GM21367 (cell line): Measurements from ENCODE around the gene TCF4.

ENCODE experiments used
- ATAC-seq: cut with Tn5 transposase; IDR thresholded peaks from one replicate; pipeline ENCODE4 v1.9.1; 2021; ENCODE audit not compliant: unreplicated experiment

The TCF4 gene

GRCh38 chr18:55269622-55270021, 318.4 kb downstream of the TCF4 start:
- ATAC-seq: no peak

DNA sequence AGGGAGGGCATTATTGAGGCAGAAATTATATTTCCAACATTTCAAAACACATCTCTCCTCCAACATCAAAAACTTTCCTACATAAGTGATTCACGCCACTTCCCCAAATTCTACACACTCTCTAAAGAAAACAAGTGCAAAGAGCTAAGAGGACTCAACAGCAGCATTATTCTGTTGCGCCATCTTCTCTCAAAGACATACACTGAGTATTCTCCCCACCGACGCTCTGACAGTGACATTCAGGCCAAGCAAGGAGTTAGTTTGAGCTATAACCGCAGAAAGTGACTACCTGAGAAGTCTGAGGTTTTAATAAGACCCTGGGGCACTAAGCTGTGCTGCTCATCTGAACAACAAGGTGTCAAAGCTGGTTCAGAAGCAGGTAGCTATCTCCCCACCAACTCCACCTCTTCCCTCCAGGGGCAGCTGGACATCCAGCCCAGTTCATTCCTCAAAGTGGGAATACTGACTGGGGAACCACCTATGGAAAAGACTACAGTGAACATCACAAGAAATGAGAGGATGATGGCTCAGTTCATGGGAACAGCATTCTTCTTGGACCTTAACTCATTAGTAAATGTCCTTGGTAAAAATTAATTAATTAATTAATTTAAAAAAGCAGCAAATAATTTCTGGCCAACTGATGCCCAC, 319.2 kb downstream of the TCF4 start:
- peak; percentile 47 for ATAC-seq

DNA sequence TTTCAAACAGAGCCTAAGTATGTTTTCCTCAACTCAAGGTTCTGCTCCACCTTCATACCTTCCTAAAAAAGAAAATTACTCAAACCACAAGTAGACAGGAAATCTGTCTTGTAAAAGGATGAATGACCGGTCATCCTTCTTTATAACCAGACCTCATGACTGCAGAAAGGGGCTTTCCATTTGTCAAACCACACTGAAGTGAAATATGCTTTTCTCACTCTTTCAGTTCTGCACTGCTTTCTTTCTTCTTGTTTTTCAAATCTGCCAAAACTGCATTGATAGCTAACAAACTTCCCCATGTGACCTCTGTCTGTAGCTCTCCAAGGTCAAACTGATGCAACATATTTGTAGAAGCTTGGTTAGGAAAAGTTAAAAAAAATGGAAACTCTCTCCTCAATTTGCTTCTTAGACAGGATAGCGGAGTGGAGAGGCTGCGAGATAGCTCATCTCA, 319.8 kb downstream of the TCF4 start:
- peak; percentile 60 for ATAC-seq

DNA sequence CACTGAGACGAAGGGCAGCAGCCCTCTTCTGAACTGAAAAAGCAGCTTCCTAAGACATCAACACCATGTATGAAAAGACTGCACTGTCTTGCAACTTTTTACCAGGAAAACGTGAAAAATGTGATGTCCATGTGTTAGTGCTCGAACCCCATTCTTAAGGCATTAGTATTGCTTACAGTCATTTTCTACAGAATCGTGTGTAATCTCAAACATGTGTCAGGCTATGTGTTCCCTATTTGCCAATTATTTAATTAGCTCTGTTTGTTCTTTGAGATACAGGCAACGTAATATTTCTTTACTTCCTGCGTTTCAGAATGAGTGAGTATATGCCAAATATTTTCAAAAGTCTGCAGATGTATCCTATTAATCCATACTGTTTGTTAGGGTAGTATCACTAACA, 321.0 kb downstream of the TCF4 start:
- no peak for ATAC-seq

GRCh38 chr18:55265984-55266383, 322.0 kb downstream of the TCF4 start:
- peak; percentile 43 for ATAC-seq

GRCh38 chr18:55265130-55265675, 322.8 kb downstream of the TCF4 start:
- ATAC-seq: no peak

GRCh38 chr18:55264108-55264507, 323.9 kb downstream of the TCF4 start:
- ATAC-seq: no peak

DNA sequence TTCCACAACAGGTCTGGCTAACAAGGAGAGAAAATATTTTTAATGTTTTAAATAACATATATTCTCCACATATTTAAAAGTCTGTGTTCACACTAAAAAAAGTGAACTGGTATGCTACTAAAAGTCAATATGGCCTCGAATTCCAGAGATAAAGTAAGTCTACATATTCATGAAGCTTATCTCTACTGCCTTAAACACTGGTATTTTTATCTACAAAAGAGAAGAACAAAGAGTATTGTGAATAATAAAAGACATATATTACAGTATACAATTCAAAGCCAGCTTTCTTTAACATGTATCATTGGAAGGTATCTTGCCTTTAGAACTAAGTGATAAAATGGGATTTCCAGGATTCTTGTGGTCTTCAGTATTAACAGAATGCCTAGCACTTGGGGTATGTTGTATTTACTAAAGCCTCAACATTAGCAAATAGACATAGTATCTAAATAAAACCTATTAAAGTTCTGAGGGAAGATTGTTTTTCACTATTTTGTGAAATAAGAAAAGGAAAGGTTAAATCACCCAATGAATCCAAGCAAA, 325.9 kb downstream of the TCF4 start:
- ATAC-seq: no peak

DNA sequence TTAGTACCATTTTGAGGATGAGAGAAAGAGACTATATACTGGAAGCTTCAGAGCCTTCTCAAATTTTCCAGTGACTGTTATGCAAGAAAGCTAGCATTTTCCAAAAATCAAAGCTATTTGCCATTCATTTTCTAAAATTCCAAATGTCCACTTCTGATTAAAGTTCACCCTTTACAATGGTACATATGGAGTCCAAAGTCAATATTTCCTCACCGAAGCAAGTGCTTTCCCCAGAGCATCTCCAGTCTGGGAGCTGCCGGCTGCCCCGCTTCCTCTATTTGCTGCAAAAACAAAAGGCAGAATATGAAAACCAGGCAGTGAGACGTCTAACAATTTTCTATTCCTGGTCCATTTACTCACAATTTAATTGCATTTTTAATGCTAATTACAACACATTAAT, 326.7 kb downstream of the TCF4 start:
- no peak for ATAC-seq

- ATAC-seq: no peak
Observed at GRCh38 chr18:55258088-55258487, 329.9 kb downstream of the TCF4 start.

DNA sequence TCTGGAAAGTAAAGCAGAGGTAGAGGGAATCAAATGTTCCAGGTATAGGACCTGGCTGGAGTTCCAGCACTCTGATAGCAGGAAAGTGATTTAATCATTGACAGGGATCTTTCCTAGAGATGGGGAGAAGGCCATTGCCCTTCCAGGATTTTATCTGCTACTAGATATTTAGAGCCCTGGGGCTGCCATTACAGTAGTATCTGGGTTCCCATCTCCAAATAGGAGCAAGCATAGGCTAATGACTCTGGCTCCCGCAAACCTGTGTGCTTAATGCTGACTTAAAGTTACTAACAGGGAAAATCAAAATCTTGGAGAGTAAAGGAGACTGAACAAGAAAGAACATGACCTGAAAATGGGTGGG, 331.1 kb downstream of the TCF4 start:
- no peak for ATAC-seq

DNA sequence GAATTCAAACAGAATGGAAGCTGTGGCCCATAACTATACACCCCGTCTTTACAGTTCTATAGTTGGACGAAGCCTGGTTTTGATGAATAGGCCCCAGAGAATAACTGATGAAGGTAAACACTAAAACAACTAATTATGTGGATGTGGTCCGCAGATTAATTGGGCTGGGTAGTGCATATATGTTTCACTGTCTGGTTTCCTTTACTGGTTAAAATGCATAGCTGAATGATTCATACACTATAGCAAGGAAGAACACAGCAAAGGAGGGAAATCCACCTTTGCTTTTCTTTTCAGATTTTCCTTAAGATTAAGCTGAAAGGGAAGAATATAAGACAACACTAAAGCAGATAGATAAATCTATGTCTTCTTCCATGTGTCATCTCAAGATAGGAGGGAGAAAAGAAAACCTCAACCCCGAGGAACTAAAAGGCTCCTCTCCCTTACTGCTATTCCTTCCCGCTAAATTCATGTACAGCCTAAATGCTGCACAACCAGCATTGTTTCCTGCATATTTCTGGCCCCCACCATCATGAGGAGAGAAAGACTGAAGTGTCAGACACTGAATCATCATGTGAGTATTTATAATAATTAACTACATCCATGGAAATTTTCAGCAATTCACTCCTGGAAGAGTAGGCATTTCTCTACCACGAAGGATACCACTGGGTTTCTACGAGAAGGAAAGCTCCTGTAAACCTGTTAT, 331.6 kb downstream of the TCF4 start:
- ATAC-seq: no peak

GRCh38 chr18:55253814-55254213, 334.2 kb downstream of the TCF4 start:
- no peak for ATAC-seq

GRCh38 chr18:55252901-55253300, 335.1 kb downstream of the TCF4 start:
- ATAC-seq: peak; percentile 47

DNA sequence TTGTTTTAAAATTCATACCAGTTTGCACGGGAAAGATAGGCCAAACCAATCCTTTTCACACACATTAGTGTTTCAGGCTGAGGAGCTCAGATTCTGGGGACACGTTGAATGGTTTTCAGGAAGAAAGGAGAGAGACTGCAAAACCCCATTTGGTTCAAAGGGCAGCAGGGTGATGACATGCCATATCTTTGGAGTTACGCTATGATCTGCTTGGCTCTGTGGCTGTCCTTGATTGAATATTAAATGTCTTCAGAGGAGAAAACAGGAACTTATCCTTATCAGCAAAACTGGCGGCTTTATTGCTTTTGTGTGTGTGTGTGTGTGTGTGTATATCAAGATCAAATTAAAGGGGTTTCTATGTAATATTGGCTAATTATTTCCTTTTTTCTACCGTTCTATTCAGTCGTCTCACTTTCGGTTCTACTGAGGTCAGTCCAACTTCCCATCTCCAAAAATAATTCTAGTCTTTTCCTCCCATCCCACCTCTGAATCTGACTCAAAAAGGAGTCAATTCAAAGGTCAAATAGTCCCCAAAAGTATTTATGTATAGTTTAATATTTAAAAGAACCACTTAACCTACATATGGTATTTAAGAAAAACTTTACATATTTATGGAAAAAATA, 335.8 kb downstream of the TCF4 start:
- no peak for ATAC-seq

GRCh38 chr18:55251254-55251971, 336.6 kb downstream of the TCF4 start:
- ATAC-seq: no peak

GRCh38 chr18:55250768-55251173, 337.2 kb downstream of the TCF4 start:
- ATAC-seq: no peak

GRCh38 chr18:55249550-55249949, 338.4 kb downstream of the TCF4 start:
- ATAC-seq: no peak

- ATAC-seq: peak; percentile 35
Observed at GRCh38 chr18:55248495-55248894, 339.5 kb downstream of the TCF4 start.

DNA sequence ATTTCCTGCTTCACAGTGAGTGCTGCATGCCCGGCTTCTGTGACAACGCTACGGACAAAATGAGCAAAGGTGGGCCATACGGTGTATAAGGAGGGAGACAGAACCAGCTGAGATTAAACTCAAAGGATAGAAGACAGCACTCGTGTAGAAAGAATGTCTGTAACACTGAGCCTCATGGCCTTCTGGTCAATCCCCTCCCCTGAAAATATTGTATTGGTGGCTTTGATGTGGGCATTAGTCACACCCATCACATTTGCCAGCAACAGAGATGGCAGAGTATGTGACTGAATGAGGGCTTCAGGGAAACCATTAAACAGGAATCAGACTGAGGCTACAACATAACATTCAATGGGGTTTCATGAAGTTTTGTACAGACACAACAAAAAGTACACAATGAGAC, 341.0 kb downstream of the TCF4 start:
- no peak for ATAC-seq

- no peak for ATAC-seq
Observed at GRCh38 chr18:55246278-55246677, 341.7 kb downstream of the TCF4 start.
